ENCODE results near the gene ARID4B.

GRCh38 chr1:235181561-235182245 is 146.3 kb downstream of the ARID4B start:
- TF ChIP-seq, protein P1, sequence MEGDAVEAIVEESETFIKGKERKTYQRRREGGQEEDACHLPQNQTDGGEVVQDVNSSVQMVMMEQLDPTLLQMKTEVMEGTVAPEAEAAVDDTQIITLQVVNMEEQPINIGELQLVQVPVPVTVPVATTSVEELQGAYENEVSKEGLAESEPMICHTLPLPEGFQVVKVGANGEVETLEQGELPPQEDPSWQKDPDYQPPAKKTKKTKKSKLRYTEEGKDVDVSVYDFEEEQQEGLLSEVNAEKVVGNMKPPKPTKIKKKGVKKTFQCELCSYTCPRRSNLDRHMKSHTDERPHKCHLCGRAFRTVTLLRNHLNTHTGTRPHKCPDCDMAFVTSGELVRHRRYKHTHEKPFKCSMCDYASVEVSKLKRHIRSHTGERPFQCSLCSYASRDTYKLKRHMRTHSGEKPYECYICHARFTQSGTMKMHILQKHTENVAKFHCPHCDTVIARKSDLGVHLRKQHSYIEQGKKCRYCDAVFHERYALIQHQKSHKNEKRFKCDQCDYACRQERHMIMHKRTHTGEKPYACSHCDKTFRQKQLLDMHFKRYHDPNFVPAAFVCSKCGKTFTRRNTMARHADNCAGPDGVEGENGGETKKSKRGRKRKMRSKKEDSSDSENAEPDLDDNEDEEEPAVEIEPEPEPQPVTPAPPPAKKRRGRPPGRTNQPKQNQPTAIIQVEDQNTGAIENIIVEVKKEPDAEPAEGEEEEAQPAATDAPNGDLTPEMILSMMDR (IDR thresholded peaks at IDR 0.05), result no peak
- no peak for TF ChIP-seq POLR2A (IDR thresholded peaks at IDR 0.05)
